ENCODE results near the gene TRIM39.

The TRIM39 gene

DNA sequence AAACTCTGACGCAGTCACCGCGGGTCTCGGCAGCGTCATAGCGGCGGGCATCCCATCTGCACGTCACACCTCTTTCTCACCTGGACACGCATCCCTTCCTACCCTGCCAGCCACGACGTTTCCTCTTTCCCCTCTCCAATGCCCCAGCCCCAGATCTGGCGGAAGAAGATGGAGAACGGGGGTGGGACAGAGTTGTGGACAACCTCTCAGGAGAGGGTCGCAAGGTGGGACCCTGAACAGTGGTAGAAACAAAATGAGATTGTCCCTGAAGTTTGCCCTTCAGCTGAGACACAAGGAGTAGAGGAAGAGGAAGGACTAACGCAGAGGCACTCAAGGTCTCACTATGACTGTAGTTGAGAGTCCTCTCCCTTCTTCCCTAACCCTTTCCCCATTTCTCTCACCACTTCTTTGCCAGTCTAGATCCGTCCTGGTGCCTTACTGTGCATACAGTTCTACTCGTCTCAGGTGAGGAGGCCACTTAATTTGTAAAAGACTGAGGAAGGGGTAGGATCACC lies 562 bp downstream of the TRIM39 start:
- no peak for DNase-seq (ENCODE audit: low read depth in 2 of 2)

GRCh38 chr6:30328397-30328796 lies 1.7 kb downstream of the TRIM39 start:
- DNase-seq (ENCODE audit: low read depth in 2 of 2) = no peak

- DNase-seq (ENCODE audit: low read depth in 2 of 2) = no peak
Observed at GRCh38 chr6:30329331-30329730, 2.6 kb downstream of the TRIM39 start.

GRCh38 chr6:30331981-30332380 lies 5.3 kb downstream of the TRIM39 start:
- DNase-seq (ENCODE audit: low read depth in 2 of 2) = no peak

DNA sequence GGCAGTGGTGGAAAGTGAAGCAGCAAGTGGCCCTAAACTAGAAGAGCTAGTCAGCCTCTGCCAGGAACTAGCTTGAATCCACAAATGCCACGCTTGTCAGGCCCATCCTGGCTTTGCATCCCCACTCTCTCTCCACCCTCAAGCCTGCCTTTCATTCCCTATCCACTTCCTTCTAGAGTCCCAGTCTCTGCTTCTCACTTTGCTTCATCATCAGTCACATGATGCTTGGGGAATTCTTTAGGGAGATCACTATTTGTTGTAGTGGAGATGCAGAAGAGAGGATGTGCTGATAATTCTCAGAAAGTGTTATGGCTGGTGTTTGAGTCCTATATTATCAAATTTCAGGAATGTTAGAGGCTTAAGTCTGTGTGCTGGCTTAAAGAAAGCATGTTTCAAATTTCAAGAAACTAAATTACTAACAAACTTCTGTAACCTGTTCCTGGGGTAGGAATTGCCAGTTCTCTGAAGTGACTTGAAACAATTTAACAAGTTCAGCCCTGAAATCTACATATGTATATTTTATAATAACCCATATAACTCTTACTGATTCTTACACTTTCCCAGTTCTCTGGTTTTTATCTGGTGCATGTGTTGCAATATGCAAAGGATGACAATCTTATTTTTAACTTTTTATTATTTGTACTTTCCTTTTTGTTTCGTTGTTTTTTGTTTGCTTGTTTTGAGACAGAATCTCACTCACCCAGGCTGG lies 7.5 kb downstream of the TRIM39 start:
- no peak for DNase-seq (ENCODE audit: low read depth in 2 of 2)

DNA sequence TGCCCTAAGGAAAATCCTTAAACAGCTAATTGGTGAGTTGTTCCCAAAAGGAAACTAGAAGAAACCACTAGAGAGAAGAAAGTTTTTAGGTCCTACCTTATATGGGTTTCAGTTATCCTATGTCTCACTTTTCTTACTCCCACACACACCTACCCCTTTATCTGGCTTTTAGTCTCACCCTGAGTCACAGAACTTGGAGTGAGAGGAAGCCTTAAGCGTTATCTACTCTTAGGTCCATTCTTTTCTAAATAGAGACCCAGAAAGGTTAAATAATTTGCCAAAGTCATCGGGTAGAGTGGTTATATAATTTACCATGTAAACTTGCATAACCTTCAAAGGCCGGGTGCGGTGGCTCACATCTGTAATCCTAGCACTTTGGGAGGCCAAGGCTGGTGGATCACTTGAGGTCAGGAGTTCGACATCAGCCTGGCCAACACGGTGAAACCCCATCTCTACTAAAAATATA lies 13.9 kb downstream of the TRIM39 start:
- DNase-seq (ENCODE audit: low read depth in 2 of 2) = no peak

DNA sequence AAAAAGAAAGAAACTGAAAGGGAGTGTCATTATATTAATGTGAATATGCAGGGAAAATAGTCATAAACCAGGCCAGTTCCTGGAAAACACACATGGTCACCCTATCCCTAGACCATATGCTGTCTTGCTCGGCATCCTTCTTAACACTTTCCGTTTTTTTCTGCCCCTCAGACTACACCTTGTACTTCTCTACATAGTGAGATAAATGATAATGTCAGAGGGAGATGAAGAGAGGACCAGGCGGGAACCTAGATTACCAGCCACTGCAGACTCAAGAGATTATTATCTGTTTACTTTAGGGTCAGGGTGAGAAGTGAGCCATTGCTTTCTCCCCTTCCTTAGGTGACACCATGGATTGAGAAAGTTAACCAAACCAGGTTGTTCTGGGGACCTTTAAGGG lies 14.5 kb downstream of the TRIM39 start:
- no peak for DNase-seq (ENCODE audit: low read depth in 2 of 2)

- DNase-seq (ENCODE audit: low read depth in 2 of 2) = no peak
Observed at GRCh38 chr6:30341728-30342127, 15.0 kb downstream of the TRIM39 start.

- DNase-seq (ENCODE audit: low read depth in 2 of 2) = no peak
Observed at GRCh38 chr6:30344191-30344867, 17.6 kb downstream of the TRIM39 start.

DNA sequence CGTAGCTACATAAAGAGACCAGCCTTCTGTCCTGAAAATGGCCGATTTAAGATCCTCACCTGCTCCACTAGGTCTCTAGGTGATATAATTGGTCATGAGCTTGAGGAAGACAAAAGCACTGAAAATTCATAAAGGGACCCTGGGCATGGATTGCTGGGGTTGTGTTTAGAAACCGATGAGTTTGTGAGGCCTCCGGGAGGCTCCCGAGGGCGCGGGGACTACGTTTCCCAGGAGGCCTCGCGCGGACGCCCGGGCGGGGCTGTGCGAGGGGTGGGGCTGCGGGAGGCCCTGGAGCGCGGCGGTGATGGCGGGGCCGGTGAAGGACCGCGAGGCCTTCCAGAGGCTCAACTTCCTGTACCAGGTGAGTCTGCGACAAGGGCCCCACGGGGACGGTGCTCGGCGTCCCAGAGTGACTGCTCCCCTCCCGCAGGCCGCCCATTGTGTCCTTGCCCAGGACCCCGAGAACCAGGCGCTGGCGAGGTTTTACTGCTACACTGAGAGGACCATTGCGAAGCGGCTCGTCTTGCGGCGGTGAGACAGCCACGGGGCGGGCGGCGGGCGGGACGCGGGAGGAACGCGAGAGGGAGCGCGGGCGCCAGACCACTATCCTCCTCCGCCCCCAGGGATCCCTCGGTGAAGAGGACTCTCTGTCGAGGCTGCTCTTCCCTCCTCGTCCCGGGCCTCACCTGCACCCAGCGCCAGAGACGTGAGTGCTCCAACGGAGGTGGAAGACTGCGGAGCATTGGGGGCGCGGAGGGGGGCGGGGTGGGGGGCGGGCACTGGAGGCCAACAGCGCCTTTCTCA lies 18.3 kb downstream of the TRIM39 start, which contains the start of gene RPP21:
TSS of gene RPP21 (plus strand) at position 289 of the 804 bp plus-strand sequence. CDS start at position 305, 16 bp downstream.
- DNase-seq (ENCODE audit: low read depth in 2 of 2) = peak; percentile 71 to 73

DNA sequence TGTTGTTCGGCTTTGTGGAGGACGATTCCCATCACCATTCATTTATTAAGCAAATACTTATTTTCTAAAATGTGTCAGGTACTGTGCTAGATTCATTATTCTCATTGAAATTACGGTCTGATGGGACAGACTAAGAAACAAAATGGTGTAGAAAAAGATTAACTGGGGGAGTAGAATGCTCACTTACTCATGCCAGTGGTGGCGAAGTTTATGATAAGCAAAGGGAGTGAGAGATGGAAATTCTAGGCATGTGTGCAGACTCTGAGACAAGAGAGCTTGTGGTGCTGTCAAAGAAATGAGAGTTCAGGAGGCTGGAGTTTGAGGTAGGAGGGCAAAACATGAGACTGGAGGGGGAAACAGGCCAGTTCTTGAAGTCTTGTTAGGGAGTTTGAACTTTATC lies 19.1 kb downstream of the TRIM39 start:
- no peak for DNase-seq (ENCODE audit: low read depth in 2 of 2)

DNA sequence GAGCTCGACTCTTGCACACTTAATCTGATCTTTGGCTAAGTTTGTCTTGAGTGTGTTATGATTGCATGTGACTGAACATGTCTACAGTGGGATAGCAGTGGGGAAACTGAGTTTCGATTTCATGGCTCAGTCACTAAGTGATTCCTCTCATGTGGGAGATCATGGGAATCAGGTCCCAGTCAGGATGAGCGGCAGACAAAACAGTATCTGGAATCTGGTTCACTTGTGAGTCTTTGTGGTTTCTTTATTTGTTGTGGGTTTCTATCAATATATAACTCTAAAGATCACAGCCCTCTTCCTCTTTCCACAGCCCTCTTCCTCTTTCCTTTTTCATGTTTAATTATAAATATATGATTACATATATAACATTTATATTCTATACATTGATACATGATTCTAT lies 22.2 kb downstream of the TRIM39 start:
- no peak for DNase-seq (ENCODE audit: low read depth in 2 of 2)

DNA sequence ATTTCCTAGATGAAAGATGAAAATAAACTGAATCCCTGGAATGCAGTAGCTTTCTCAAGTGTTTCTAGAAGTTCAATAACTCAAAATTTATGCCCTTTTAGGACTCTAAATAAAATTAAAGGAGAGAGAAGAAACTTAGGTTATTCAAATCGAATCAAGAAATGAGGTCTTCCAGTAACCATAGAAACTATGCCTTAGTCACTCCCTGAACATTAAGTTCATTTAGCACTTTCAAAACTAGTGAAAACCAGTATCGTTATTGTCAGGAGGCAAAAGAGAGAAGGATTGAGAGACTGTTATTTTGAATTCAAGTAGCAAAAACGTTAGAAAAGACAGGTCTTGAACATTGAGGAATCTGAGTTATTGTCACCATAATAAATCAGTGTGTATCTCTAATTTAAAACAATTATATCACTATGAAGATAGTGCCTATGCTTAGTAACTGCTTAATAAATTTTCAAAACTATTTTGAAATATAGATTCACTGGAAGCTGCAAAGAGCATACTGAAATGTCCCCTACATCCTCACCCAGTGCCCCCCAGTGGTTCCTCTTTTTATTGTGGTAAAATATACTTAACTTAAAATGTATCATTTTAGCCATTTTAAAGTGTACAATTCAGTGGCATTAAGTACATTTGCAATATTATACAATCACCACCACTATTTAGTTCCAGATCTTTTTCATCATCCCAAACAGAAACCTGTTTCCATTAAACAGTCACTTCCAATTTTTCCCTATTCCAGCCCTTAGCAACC lies 22.9 kb downstream of the TRIM39 start:
- DNase-seq (ENCODE audit: low read depth in 2 of 2) = no peak

DNA sequence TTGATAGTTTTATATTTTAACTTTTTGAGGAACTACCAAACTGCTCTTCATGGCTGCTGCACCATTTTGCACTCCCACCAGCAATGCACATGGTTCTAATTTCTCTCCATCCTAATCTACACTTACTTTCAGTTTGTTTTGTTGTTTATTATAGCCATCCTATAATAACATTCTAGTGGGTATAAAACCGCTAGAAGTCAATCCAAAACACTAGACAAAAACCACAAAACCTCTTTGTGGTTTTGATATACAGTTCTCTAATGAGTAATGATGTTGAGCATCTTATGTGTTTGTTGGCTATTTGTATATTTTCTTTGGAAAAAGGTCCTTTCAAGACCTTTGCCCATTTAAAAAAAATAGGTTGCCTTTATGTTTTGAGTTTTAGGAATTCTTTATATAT lies 23.8 kb downstream of the TRIM39 start:
- DNase-seq (ENCODE audit: low read depth in 2 of 2) = no peak

- DNase-seq (ENCODE audit: low read depth in 2 of 2) = no peak
Observed at GRCh38 chr6:30352550-30352949, 25.8 kb downstream of the TRIM39 start.

DNA sequence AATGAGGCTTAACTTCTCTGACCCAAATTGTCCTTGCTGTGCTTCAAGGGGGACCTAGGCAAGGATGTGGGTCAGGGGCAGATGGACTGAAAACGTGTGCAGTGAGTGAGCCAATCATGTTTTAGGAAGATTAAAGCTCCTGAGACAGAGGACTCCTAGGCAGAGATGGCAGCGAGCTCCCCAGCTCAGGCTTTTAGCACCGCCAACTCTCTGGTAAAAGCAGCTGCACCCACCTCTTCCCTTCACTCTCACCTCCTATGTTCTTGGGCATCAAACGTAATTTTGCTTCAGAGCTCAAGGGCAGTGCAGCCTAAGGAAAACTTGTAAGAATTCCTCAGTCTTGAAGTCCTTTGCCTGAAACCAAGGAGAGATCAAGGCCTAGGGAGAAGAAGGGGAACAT lies 28.6 kb downstream of the TRIM39 start:
- no peak for DNase-seq (ENCODE audit: low read depth in 2 of 2)

DNA sequence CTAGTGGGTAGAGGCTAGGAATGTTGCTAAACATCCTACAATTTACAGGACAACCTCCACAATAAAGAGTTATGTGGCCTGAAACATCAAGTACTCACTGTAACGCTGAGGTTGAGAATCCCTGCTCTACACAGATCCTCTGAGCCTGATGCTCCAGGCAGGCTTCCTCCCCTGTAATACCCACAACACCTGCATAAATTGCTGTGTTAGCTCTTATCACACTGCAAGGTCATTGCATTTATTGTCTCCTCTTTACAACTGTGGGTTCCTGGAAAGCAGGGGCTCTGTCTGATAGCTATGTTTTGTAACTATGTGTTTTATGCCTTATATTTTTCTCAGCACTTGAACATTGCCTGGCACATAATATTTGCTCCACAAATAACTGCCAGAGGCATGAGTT lies 29.8 kb downstream of the TRIM39 start:
- no peak for DNase-seq (ENCODE audit: low read depth in 2 of 2)

GRCh38 chr6:30357678-30358540 lies 31.2 kb downstream of the TRIM39 start:
- peak; percentile 6 to 12 for DNase-seq (ENCODE audit: low read depth in 2 of 2)

GRCh38 chr6:30359276-30359675 lies 32.5 kb downstream of the TRIM39 start:
- no peak for DNase-seq (ENCODE audit: low read depth in 2 of 2)

- DNase-seq (ENCODE audit: low read depth in 2 of 2) = no peak
Observed at GRCh38 chr6:30360139-30360538, 33.4 kb downstream of the TRIM39 start.

- no peak for DNase-seq (ENCODE audit: low read depth in 2 of 2)
Observed at GRCh38 chr6:30361661-30362060, 34.9 kb downstream of the TRIM39 start.
